NOMO-1 treated with DMSO at 0.1 percent for 48 hours (cell line): ENCODE measurements around the gene L3MBTL4.

Experiments
- DNase-seq: peaks from one replicate; lab custom pipeline; 2025; ENCODE audit not compliant: unreplicated experiment; lab: John Stamatoyannopoulos, UW

Gene L3MBTL4

GRCh38 chr18:6366776-6367175 is 47.9 kb downstream of the L3MBTL4 start:
- no peak for DNase-seq

GRCh38 chr18:6365385-6365784 is 49.3 kb downstream of the L3MBTL4 start:
- no peak for DNase-seq

- no peak for DNase-seq
These were observed 51.5 kb downstream of the L3MBTL4 start for GRCh38 chr18:6363216-6363615.

- DNase-seq, result no peak
These were observed 52.1 kb downstream of the L3MBTL4 start for GRCh38 chr18:6362559-6363129.

GRCh38 chr18:6357668-6358067 is 57.0 kb downstream of the L3MBTL4 start:
- no peak for DNase-seq

- DNase-seq, result no peak
These were observed 58.7 kb downstream of the L3MBTL4 start for GRCh38 chr18:6355789-6356589.

- no peak for DNase-seq
These were observed 62.4 kb downstream of the L3MBTL4 start for GRCh38 chr18:6352275-6352674.

- DNase-seq, result no peak
These were observed 71.7 kb downstream of the L3MBTL4 start for GRCh38 chr18:6342990-6343389.

- DNase-seq, result no peak
These were observed 73.0 kb downstream of the L3MBTL4 start for GRCh38 chr18:6341709-6342108.

GRCh38 chr18:6341303-6341702 is 73.4 kb downstream of the L3MBTL4 start:
- no peak for DNase-seq

GRCh38 chr18:6340121-6340520 is 74.6 kb downstream of the L3MBTL4 start:
- DNase-seq, result no peak

- DNase-seq, result no peak
These were observed 78.5 kb downstream of the L3MBTL4 start for GRCh38 chr18:6336239-6336638.

GRCh38 chr18:6333981-6334380 is 80.7 kb downstream of the L3MBTL4 start:
- DNase-seq, result no peak

GRCh38 chr18:6331872-6332271 is 82.8 kb downstream of the L3MBTL4 start:
- no peak for DNase-seq

GRCh38 chr18:6330786-6331185 is 83.9 kb downstream of the L3MBTL4 start:
- no peak for DNase-seq

GRCh38 chr18:6328621-6329010 is 86.1 kb downstream of the L3MBTL4 start:
- no peak for DNase-seq

- DNase-seq, result no peak
These were observed 86.7 kb downstream of the L3MBTL4 start for GRCh38 chr18:6327895-6328620.

GRCh38 chr18:6327485-6327884 is 87.2 kb downstream of the L3MBTL4 start:
- DNase-seq, result no peak

GRCh38 chr18:6326566-6326965 is 88.1 kb downstream of the L3MBTL4 start:
- no peak for DNase-seq

GRCh38 chr18:6323319-6323889 is 91.3 kb downstream of the L3MBTL4 start:
- DNase-seq, result no peak

- DNase-seq, result peak; percentile 15
These were observed 99.0 kb downstream of the L3MBTL4 start for GRCh38 chr18:6315517-6316331.
